ENCODE results near the gene ERAS. TPM values are rescaled to one million over a fixed set of nuclear protein-coding genes. Genes with fewer than 3 reads are reported as not detected.

ERAS gene
- total and polyA plus RNA-seq, 4 donors = not detected

DNA sequence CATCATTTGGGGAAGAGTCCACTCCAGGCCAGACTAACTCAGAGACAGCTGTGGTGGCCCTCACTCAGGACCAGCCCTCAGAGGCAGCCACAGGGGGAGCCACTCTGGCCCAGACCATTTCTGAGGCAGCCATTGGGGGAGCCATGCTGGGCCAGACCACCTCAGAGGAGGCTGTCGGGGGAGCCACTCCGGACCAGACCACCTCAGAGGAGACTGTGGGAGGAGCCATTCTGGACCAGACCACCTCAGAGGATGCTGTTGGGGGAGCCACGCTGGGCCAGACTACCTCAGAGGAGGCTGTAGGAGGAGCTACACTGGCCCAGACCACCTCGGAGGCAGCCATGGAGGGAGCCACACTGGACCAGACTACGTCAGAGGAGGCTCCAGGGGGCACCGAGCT lies 3.3 kb upstream of the ERAS start:
- DNase-seq (ENCODE audit: low spot score) = no peak
- Histone ChIP-seq H3K9me3 (ENCODE audit: control insufficient read depth in 4 of 4, low read length in 3 of 4) (peaks cover 0 to 2% (median 0%) of the 10 kb centered on the region in 4 donors), H3K4me1 (ENCODE audit: control insufficient read depth in 4 of 4, insufficient read depth in 4 of 4, low read length in 3 of 4) (peaks cover 0 to 5% (median 1%) of the 10 kb centered on the region in 4 donors), H3K4me3 (ENCODE audit: low read depth in 1 of 3, low read length in 3 of 3) (no peak overlapping the region), H3K9ac (ENCODE audit: low read depth in 1 of 2, low read length in 2 of 2) (no peak overlapping the region), H3K27ac (ENCODE audit: low read depth in 1 of 2, low read length in 2 of 2) (no peak overlapping the region), H3K36me3 (ENCODE audit: control insufficient read depth in 4 of 4, insufficient read depth in 3 of 4, low read depth in 1 of 4, low read length in 3 of 4) (peaks cover 8 to 57% (median 21%) of the 10 kb centered on the region in 4 donors), H3K27me3 (ENCODE audit: control insufficient read depth in 4 of 4, insufficient read depth in 4 of 4, low read length in 3 of 4) (no peaks in the 10 kb centered on the region)
- TF ChIP-seq, protein P1, sequence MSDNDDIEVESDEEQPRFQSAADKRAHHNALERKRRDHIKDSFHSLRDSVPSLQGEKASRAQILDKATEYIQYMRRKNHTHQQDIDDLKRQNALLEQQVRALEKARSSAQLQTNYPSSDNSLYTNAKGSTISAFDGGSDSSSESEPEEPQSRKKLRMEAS (IDR thresholded peaks at IDR 0.05) = no peak
- TF ChIP-seq GABPA (IDR thresholded peaks at IDR 0.05 in 1 of 2, conservative IDR thresholded peaks at IDR 0.05 in 1 of 2) (no peak), SP1 (IDR thresholded peaks at IDR 0.05) (no peak)
- TF ChIP-seq, protein P2, sequence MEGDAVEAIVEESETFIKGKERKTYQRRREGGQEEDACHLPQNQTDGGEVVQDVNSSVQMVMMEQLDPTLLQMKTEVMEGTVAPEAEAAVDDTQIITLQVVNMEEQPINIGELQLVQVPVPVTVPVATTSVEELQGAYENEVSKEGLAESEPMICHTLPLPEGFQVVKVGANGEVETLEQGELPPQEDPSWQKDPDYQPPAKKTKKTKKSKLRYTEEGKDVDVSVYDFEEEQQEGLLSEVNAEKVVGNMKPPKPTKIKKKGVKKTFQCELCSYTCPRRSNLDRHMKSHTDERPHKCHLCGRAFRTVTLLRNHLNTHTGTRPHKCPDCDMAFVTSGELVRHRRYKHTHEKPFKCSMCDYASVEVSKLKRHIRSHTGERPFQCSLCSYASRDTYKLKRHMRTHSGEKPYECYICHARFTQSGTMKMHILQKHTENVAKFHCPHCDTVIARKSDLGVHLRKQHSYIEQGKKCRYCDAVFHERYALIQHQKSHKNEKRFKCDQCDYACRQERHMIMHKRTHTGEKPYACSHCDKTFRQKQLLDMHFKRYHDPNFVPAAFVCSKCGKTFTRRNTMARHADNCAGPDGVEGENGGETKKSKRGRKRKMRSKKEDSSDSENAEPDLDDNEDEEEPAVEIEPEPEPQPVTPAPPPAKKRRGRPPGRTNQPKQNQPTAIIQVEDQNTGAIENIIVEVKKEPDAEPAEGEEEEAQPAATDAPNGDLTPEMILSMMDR (IDR thresholded peaks at IDR 0.05; ENCODE audit: low read depth, low read length, missing input control) = no peak
- WGBS = 91% methylated on average over 6 of the region's 6 CpGs

DNA sequence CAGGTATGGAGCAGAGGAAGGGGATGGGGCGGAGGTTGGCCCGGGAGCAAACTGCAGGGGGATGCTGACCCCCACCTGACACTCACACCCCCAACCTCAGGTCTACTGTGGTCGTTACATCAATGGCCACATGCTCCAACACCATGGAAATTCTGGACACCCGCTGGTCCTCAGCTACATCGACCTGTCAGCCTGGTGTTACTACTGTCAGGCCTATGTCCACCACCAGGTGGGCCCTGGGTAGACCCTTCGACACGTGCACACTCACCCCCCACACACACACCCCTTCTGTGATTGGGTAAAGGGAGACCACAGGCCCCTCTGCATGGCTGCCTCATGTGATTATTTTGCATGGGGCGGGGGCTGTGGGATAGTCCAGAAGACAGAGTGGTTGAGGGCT lies 2.2 kb upstream of the ERAS start:
- Histone ChIP-seq H3K4me1 (ENCODE audit: control insufficient read depth in 4 of 4, insufficient read depth in 4 of 4, low read length in 3 of 4) (no peaks in the 10 kb centered on the region), H3K27me3 (ENCODE audit: control insufficient read depth in 4 of 4, insufficient read depth in 4 of 4, low read length in 3 of 4) (no peaks in the 10 kb centered on the region), H3K9ac (ENCODE audit: low read depth in 1 of 2, low read length in 2 of 2) (no peak overlapping the region), H3K36me3 (ENCODE audit: control insufficient read depth in 4 of 4, insufficient read depth in 3 of 4, low read depth in 1 of 4, low read length in 3 of 4) (peaks cover 6 to 47% (median 21%) of the 10 kb centered on the region in 4 donors), H3K27ac (ENCODE audit: low read depth in 1 of 2, low read length in 2 of 2) (no peak overlapping the region), H3K4me3 (ENCODE audit: low read depth in 1 of 3, low read length in 3 of 3) (no peak overlapping the region), H3K9me3 (ENCODE audit: control insufficient read depth in 4 of 4, low read length in 3 of 4) (peaks cover 0 to 2% (median 0%) of the 10 kb centered on the region in 4 donors)
- WGBS = 96% methylated on average over 8 of the region's 8 CpGs
- no peak for TF ChIP-seq FOXA2 (IDR thresholded peaks at IDR 0.05)
- TF ChIP-seq, protein P2 (IDR thresholded peaks at IDR 0.05; ENCODE audit: low read depth, low read length, missing input control) = no peak
- no peak for TF ChIP-seq FOXA1 (IDR thresholded peaks at IDR 0.05)
- no peak for TF ChIP-seq EGR1 (IDR thresholded peaks at IDR 0.05; ENCODE audit: low read depth in 2 of 2)
- TF ChIP-seq TAF1 (conservative IDR thresholded peaks at IDR 0.05) = no peak
- no peak for DNase-seq (ENCODE audit: low spot score)

DNA sequence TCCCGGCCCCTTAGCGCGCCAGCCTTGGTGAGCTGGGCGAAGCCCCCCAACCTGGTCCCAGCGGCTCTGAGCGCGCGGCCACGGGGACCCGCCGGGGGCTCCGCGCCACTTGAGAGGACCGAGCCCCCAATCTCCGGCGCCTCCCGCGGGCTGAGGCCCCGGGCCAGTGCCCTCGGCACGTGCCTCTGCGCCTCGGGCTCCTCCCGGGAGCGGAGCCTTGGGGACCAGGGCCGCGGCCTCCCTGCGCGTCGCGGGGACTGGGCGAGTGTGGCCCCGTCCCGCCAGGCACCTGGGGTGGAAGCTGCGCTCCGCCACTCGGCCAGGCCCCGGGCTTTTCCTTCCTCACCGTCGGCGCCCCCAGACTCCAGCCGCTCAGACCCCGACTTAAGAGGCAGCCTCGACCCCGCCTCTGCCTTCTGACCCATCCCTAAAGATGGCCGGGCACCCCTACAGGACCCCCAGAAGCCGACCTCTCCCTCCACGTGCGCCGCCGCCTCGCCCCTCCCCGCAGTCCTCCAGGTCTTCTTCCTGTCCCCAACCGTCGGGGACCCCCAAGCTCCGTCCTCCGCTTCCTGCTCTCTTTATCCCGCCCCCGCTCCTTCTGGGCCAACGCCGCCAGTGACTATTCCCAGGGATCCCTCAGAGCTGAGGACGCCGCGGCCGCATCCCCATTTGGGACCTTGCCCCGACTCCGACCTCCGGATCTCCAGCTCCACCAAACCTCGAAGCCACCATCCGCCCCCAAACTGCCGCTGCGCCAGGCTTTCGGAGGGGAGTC lies 752 bp downstream of the ERAS start:
- Histone ChIP-seq H3K36me3 (ENCODE audit: control insufficient read depth in 4 of 4, insufficient read depth in 3 of 4, low read depth in 1 of 4, low read length in 3 of 4) (peaks cover 2 to 29% (median 11%) of the 10 kb centered on the region in 4 donors), H3K27me3 (ENCODE audit: control insufficient read depth in 4 of 4, insufficient read depth in 4 of 4, low read length in 3 of 4) (no peaks in the 10 kb centered on the region), H3K27ac (ENCODE audit: low read depth in 1 of 2, low read length in 2 of 2) (no peak overlapping the region), H3K9me3 (ENCODE audit: control insufficient read depth in 4 of 4, low read length in 3 of 4) (peaks cover 0 to 2% (median 0%) of the 10 kb centered on the region in 4 donors), H3K4me1 (ENCODE audit: control insufficient read depth in 4 of 4, insufficient read depth in 4 of 4, low read length in 3 of 4) (no peaks in the 10 kb centered on the region), H3K9ac (ENCODE audit: low read depth in 1 of 2, low read length in 2 of 2) (no peak overlapping the region), H3K4me3 (ENCODE audit: low read depth in 1 of 3, low read length in 3 of 3) (no peak overlapping the region)
- no peak for DNase-seq (ENCODE audit: low spot score)
- 70% methylated on average over 73 of the region's 73 CpGs for WGBS
- TF ChIP-seq FOXA2 (IDR thresholded peaks at IDR 0.05) = no peak
- no peak for TF ChIP-seq EGR1 (IDR thresholded peaks at IDR 0.05; ENCODE audit: low read depth in 2 of 2)
- TF ChIP-seq, protein P1 (IDR thresholded peaks at IDR 0.05) = no peak
- TF ChIP-seq, protein P3, sequence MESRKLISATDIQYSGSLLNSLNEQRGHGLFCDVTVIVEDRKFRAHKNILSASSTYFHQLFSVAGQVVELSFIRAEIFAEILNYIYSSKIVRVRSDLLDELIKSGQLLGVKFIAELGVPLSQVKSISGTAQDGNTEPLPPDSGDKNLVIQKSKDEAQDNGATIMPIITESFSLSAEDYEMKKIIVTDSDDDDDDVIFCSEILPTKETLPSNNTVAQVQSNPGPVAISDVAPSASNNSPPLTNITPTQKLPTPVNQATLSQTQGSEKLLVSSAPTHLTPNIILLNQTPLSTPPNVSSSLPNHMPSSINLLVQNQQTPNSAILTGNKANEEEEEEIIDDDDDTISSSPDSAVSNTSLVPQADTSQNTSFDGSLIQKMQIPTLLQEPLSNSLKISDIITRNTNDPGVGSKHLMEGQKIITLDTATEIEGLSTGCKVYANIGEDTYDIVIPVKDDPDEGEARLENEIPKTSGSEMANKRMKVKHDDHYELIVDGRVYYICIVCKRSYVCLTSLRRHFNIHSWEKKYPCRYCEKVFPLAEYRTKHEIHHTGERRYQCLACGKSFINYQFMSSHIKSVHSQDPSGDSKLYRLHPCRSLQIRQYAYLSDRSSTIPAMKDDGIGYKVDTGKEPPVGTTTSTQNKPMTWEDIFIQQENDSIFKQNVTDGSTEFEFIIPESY (IDR thresholded peaks at IDR 0.05) = no peak
- TF ChIP-seq GABPA (IDR thresholded peaks at IDR 0.05 in 1 of 2, conservative IDR thresholded peaks at IDR 0.05 in 1 of 2) = no peak
- TF ChIP-seq HNF4A (conservative IDR thresholded peaks at IDR 0.05) = no peak
- no peak for TF ChIP-seq JUND (IDR thresholded peaks at IDR 0.05)

Data from liver (tissue), 9 donors.